GM12878 (cell line): ENCODE measurements around the gene PRSS50. TPM values are rescaled to one million over a fixed set of nuclear protein-coding genes. Genes with fewer than 3 reads are reported as not detected.

Experiments used
- ATAC-seq: fragments of 200-7000 bp; cut with Tn5 transposase; 3 replicates; pipeline ENCODE4 v1.9.1; 2020; ENCODE audit warnings: mild to moderate bottlenecking, moderate library complexity
- BruUV-seq: library from RNA; stranded (reverse); fragments of 400-500 nt; replicated peaks from 2 replicates; lab custom pipeline; 2021; lab: Mats Ljungman, UMichigan
- CTCF ChIA-PET: fragments of 300-600 bp; sonication (Branson Sonifier 250); formaldehyde crosslinking; extraction: SDS; loops from one replicate; lab custom pipeline; 2021; ENCODE audit warnings: inconsistent platforms; lab: Yijun Ruan, JAX
- POLR2A ChIA-PET: fragments of 350-600 bp; formaldehyde crosslinking; extraction: SDS; loops from one replicate; lab custom pipeline; 2021; ENCODE audit warnings: inconsistent platforms; lab: Charles Lee
- RAD21 ChIA-PET: fragments of 300-600 bp; sonication (Branson Sonifier 250); formaldehyde crosslinking; loops from one replicate; lab custom pipeline; 2023; ENCODE audit warnings: antibody characterized with exemption; ENCODE audit not compliant: unreplicated experiment; lab: Charles Lee
- SMC1A ChIA-PET: fragments of 300-600 bp; sonication (Branson Sonifier 250); formaldehyde crosslinking; loops from one replicate; lab custom pipeline; 2023; ENCODE audit not compliant: unreplicated experiment, uncharacterized antibody; lab: Charles Lee
- DNase-seq: peaks from one replicate; pipeline ENCODE4 v3.0.0-alpha.2; 2011; ENCODE audit warnings: low read depth, low spot score
- FAIRE-seq: peaks from 3 replicates; lab custom pipeline; 2011; peaks lifted over from hg19 to GRCh38; lab: Jason Lieb, UNC
- H2AFZ ChIP-seq: 2 replicates; pipeline ENCODE4 v1.6.0; 2011; ENCODE audit warnings: low read depth, low read length, control low read depth; ENCODE audit not compliant: control insufficient read depth
- H3K27ac ChIP-seq: 2 replicates; pipeline ENCODE4 v1.5.1; 2011; ENCODE audit warnings: control low read depth; ENCODE audit not compliant: control insufficient read depth, insufficient read depth
- H3K27me3 ChIP-seq, 2 experiments: replicated peaks in 1 of 2; 2 replicates each; pipeline versions ENCODE4 v1.6.0 to v1.6.1; 2011; ENCODE audit warnings: low read length in 1 of 2; ENCODE audit not compliant: control insufficient read depth in 2 of 2, insufficient read depth in 2 of 2
- H3K36me3 ChIP-seq, 2 experiments: 2 replicates each; pipeline ENCODE4 v1.5.1; 2011; ENCODE audit warnings: low read length in 1 of 2; ENCODE audit not compliant: control insufficient read depth in 2 of 2, insufficient read depth in 2 of 2
- H3K4me1 ChIP-seq: 2 replicates; pipeline ENCODE4 v1.6.1; 2011; ENCODE audit warnings: mild to moderate bottlenecking, low read length, moderate library complexity, mixed read lengths; ENCODE audit not compliant: control insufficient read depth, insufficient read depth
- H3K4me2 ChIP-seq: 2 replicates; pipeline ENCODE4 v1.6.0; 2011; ENCODE audit warnings: control low read depth; ENCODE audit not compliant: control insufficient read depth, insufficient read depth
- H3K4me3 ChIP-seq: fragments of 200-600 bp; sonication (generic); 2 replicates; pipeline ENCODE4 v1.5.1; 2016
- H3K79me2 ChIP-seq: 2 replicates; pipeline ENCODE4 v1.6.0; 2011; ENCODE audit warnings: low read length; ENCODE audit not compliant: control insufficient read depth, insufficient read depth
- H3K9ac ChIP-seq: 2 replicates; pipeline ENCODE4 v1.8.0; 2011; ENCODE audit warnings: low read length, control low read depth, mixed read lengths; ENCODE audit not compliant: control insufficient read depth, insufficient read depth
- H3K9me3 ChIP-seq: replicated peaks from 3 replicates; pipeline ENCODE4 v1.5.1; 2011; ENCODE audit warnings: mild to moderate bottlenecking, low read length; ENCODE audit not compliant: control insufficient read depth, insufficient read depth
- H4K20me1 ChIP-seq: 2 replicates; pipeline ENCODE4 v1.6.0; 2011; ENCODE audit not compliant: control insufficient read depth, insufficient read depth
- ASH2L ChIP-seq: fragments of 300-600, 200-600 bp; sonication (generic); IDR thresholded peaks from 2 replicates; pipeline ENCODE4 v1.6.1; 2017; ENCODE audit warnings: low read depth, mild to moderate bottlenecking, borderline replicate concordance
- BHLHE40 ChIP-seq, 2 experiments: fragments of 450-650 bp in 1 of 2; IDR thresholded peaks; 2 replicates each; pipeline ENCODE4 v1.6.1; 2011 to 2017; ENCODE audit warnings: low read depth in 2 of 2, borderline replicate concordance in 1 of 2, improper control_type of control experiment in 1 of 2, low read length in 1 of 2, mild to moderate bottlenecking in 1 of 2
- CHD2 ChIP-seq: IDR thresholded peaks from 2 replicates; pipeline ENCODE4 v1.6.1; 2011; ENCODE audit warnings: low read depth, low read length, improper control_type of control experiment, borderline replicate concordance
- CREB1 ChIP-seq: IDR thresholded peaks from 2 replicates; pipeline ENCODE4 v1.6.1; 2012; ENCODE audit warnings: low read depth, mild to moderate bottlenecking, inconsistent platforms
- FOS ChIP-seq: IDR thresholded peaks from 3 replicates; pipeline ENCODE4 v1.6.1; 2011; ENCODE audit warnings: borderline replicate concordance; ENCODE audit not compliant: insufficient read length; ENCODE audit errors: extremely low read depth
- GATAD2B ChIP-seq: fragments of 450-650 bp; conservative IDR thresholded peaks from 2 replicates; pipeline ENCODE4 v1.6.1; 2017; ENCODE audit warnings: low read depth, mild to moderate bottlenecking, moderate library complexity
- IKZF1 ChIP-seq: fragments of 450-650 bp; conservative IDR thresholded peaks from 2 replicates; pipeline ENCODE4 v1.6.1; 2017; ENCODE audit warnings: antibody characterized with exemption, mild to moderate bottlenecking
- KDM1A ChIP-seq: fragments of 200-600 bp; sonication (generic); IDR thresholded peaks from 2 replicates; pipeline ENCODE4 v1.6.1; 2016; ENCODE audit warnings: borderline replicate concordance
- MEF2A ChIP-seq: IDR thresholded peaks from 2 replicates; pipeline ENCODE4 v1.6.1; 2011; ENCODE audit warnings: low read depth, mild to moderate bottlenecking, low read length, moderate library complexity; ENCODE audit not compliant: insufficient read depth
- MXI1 ChIP-seq: fragments of 150-350 bp; IDR thresholded peaks from 2 replicates; pipeline ENCODE4 v1.6.1; 2011; ENCODE audit warnings: low read depth, mild to moderate bottlenecking, inconsistent platforms, low read length, improper control_type of control experiment
- MYC ChIP-seq: IDR thresholded peaks from 2 replicates; pipeline ENCODE4 v1.6.1; 2011; ENCODE audit warnings: mild to moderate bottlenecking, low read length, moderate library complexity, inconsistent platforms; ENCODE audit not compliant: insufficient read depth, insufficient replicate concordance, insufficient read length, severe bottlenecking
- NBN ChIP-seq: fragments of 450-650 bp; IDR thresholded peaks from 2 replicates; pipeline ENCODE4 v1.6.1; 2016
- NR2C2 ChIP-seq: IDR thresholded peaks from 2 replicates; pipeline ENCODE4 v1.6.1; 2011; ENCODE audit warnings: borderline replicate concordance, low read depth; ENCODE audit not compliant: control insufficient read depth, insufficient read length
- PAX8 ChIP-seq: fragments of 450-650 bp; IDR thresholded peaks from 2 replicates; pipeline ENCODE4 v1.6.1; 2017; ENCODE audit warnings: mild to moderate bottlenecking, moderate library complexity
- RAD21 ChIP-seq: IDR thresholded peaks from 2 replicates; pipeline ENCODE4 v1.6.1; 2011; ENCODE audit warnings: mild to moderate bottlenecking, low read depth, low read length, moderate library complexity; ENCODE audit not compliant: insufficient read depth
- ZNF622 ChIP-seq: fragments of 450-650 bp; IDR thresholded peaks from 2 replicates; pipeline ENCODE4 v1.6.1; 2017; ENCODE audit warnings: mild to moderate bottlenecking, inconsistent platforms
- WGBS: methylation state at CpG from one replicate; pipeline ENCODE4 v1.1.6; 2016; ENCODE audit warnings: low lambda C conversion rate; ENCODE audit not compliant: insufficient replicate concordance, insufficient coverage; ENCODE audit errors: missing lambda C conversion rate; 5-methylcytosine and 5-hydroxymethylcytosine counted together
- in situ Hi-C: fragments of 300-500 bp; cut with MboI; formaldehyde crosslinking; loops from 9 replicates; pipeline ENCODE4 v1.14.3; 2018; ENCODE audit warnings: mixed read lengths
- intact Hi-C: fragments of 100-400 bp; cut with micrococcal nuclease; formaldehyde crosslinking; loops from one replicate; pipeline ENCODE4 v1.14.2; 2022; ENCODE audit not compliant: unreplicated experiment
- polyA plus RNA-seq, 11 experiments: library from polyadenylated mRNA; depleted of rRNA in 4 of 11; unstranded in 6 of 11; stranded (reverse) in 5 of 11; fragments of >200 nt; fragmentation: Nextera tagmentation in 4 of 11; fragmentation: Illumina TruSeq in 1 of 11; extraction: Ambion mirVana in 4 of 11; extraction: Trizol in 1 of 11; gene quantifications; 1 replicate in 1 of 11; 2 replicates in 10 of 11; pipeline versions ENCODE4 v1.2.1 to v1.2.3, GENCODE V29; 2011 to 2016; ENCODE audit warnings: inconsistent platforms in 2 of 11, missing spikeins in 2 of 11, low read depth in 1 of 11
- total RNA-seq, 4 experiments: library from RNA; depleted of rRNA in 3 of 4; stranded (reverse); fragments of >200 nt in 3 of 4; fragmentation: Illumina TruSeq in 1 of 4; extraction: Trizol in 1 of 4; gene quantifications; 2 replicates each; pipeline versions ENCODE4 v1.2.1 to v1.2.3, GENCODE V29; 2013 to 2021
- TF ChIP-seq, protein P1 (sequence below): fragments of 450-650 bp; formaldehyde crosslinking; IDR thresholded peaks from 2 replicates; pipeline ENCODE4 v1.5.0; 2022; ENCODE audit warnings: mild to moderate bottlenecking, missing genetic modification characterization
- TF ChIP-seq, protein P2 (sequence below): fragments of 450-650 bp; IDR thresholded peaks from 2 replicates; pipeline ENCODE4 v1.6.1; 2014; ENCODE audit warnings: mild to moderate bottlenecking
- TF ChIP-seq, protein P3 (sequence below): fragments of 150-350 bp; IDR thresholded peaks from 2 replicates; pipeline ENCODE4 v1.6.1; 2014; ENCODE audit warnings: mild to moderate bottlenecking, low read depth, low read length

PRSS50 gene
- total and polyA plus RNA-seq, 10 of the 15 experiments (the other 5 are each of a cell fraction or from before 2014, with no cell fraction given): 0.05 TPM; not detected in 9

DNA sequence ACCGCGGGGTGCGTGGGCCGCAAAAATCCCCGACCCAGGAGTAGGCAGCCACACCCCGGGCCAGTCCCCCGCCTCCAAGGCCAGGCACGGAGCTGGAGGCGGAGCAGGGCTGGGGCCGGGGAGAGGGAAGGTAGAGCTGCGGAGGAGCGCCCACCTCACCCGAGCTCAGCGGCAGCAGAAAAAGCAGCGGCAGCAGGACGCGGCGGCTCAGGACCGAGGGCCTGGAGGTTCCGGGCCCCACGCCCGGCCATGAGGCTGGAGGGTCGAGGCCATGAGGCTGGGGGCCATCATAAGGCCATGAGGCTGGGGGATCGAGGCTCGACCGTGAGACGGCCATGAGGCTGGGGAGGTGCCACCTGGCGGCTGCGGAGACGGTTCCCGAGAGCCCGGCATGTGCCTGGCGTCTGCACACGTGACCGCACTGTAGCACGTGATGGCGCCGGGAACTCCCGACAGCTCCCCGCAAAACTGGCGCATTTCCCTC, 32.9 kb upstream of the PRSS50 start:
- in situ Hi-C loops: no loop called here
- 74% methylated on average over 36 of the region's 41 CpGs for WGBS
- BruUV-seq: no TSS peak

More for the DNA sequence above, 32.9 kb upstream of the PRSS50 start:
- FAIRE-seq (no peak), DNase-seq (no peak), ATAC-seq (no peak)
- H3K27me3 ChIP-seq: no peaks in the 10 kb centered on the region
- no peak overlapping the region for H3K4me3 ChIP-seq
- SMC1A ChIA-PET: no interaction called here
- no peaks in the 10 kb centered on the region for H3K36me3 ChIP-seq
- POLR2A ChIA-PET: interaction anchor here (0.6 kb wide), 1 partner anchor 167 kb away, joined by 4 read pairs; no protein-coding TSS in a partner anchor
- intact Hi-C loops: no loop called here
- H3K9ac ChIP-seq: no peak overlapping the region
- no peak overlapping the region for H2AFZ ChIP-seq
- TF ChIP-seq, protein P1, sequence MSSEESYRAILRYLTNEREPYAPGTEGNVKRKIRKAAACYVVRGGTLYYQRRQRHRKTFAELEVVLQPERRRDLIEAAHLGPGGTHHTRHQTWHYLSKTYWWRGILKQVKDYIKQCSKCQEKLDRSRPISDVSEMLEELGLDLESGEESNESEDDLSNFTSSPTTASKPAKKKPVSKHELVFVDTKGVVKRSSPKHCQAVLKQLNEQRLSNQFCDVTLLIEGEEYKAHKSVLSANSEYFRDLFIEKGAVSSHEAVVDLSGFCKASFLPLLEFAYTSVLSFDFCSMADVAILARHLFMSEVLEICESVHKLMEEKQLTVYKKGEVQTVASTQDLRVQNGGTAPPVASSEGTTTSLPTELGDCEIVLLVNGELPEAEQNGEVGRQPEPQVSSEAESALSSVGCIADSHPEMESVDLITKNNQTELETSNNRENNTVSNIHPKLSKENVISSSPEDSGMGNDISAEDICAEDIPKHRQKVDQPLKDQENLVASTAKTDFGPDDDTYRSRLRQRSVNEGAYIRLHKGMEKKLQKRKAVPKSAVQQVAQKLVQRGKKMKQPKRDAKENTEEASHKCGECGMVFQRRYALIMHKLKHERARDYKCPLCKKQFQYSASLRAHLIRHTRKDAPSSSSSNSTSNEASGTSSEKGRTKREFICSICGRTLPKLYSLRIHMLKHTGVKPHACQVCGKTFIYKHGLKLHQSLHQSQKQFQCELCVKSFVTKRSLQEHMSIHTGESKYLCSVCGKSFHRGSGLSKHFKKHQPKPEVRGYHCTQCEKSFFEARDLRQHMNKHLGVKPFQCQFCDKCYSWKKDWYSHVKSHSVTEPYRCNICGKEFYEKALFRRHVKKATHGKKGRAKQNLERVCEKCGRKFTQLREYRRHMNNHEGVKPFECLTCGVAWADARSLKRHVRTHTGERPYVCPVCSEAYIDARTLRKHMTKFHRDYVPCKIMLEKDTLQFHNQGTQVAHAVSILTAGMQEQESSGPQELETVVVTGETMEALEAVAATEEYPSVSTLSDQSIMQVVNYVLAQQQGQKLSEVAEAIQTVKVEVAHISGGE (CRISPR knock-in tag): no peak
- no peak for TF ChIP-seq NBN
- TF ChIP-seq MYC: no peak
- no peak for TF ChIP-seq BHLHE40 (IDR thresholded peaks at IDR 0.05; ENCODE audit: borderline replicate concordance in 1 of 2, low read depth in 2 of 2, low read length in 1 of 2)
- TF ChIP-seq MEF2A: no peak
- no peak for TF ChIP-seq MXI1
- TF ChIP-seq PAX8: no peak
- no peak for TF ChIP-seq RAD21
- TF ChIP-seq, protein P2, sequence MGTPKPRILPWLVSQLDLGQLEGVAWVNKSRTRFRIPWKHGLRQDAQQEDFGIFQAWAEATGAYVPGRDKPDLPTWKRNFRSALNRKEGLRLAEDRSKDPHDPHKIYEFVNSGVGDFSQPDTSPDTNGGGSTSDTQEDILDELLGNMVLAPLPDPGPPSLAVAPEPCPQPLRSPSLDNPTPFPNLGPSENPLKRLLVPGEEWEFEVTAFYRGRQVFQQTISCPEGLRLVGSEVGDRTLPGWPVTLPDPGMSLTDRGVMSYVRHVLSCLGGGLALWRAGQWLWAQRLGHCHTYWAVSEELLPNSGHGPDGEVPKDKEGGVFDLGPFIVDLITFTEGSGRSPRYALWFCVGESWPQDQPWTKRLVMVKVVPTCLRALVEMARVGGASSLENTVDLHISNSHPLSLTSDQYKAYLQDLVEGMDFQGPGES: no peak
- TF ChIP-seq KDM1A: no peak
- TF ChIP-seq ZNF622: no peak
- TF ChIP-seq CHD2: no peak
- TF ChIP-seq, protein P3, sequence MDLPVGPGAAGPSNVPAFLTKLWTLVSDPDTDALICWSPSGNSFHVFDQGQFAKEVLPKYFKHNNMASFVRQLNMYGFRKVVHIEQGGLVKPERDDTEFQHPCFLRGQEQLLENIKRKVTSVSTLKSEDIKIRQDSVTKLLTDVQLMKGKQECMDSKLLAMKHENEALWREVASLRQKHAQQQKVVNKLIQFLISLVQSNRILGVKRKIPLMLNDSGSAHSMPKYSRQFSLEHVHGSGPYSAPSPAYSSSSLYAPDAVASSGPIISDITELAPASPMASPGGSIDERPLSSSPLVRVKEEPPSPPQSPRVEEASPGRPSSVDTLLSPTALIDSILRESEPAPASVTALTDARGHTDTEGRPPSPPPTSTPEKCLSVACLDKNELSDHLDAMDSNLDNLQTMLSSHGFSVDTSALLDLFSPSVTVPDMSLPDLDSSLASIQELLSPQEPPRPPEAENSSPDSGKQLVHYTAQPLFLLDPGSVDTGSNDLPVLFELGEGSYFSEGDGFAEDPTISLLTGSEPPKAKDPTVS: no peak
- TF ChIP-seq NR2C2: no peak
- TF ChIP-seq IKZF1: no peak
- no peak for TF ChIP-seq FOS
- TF ChIP-seq CREB1: no peak
- TF ChIP-seq ASH2L: no peak
- no peak for TF ChIP-seq GATAD2B
- H3K79me2 ChIP-seq: no peaks in the 10 kb centered on the region
- H3K4me2 ChIP-seq: no peak overlapping the region
- no peak overlapping the region for H3K27ac ChIP-seq
- CTCF ChIA-PET: no interaction called here
- peaks cover 8% of the 10 kb centered on the region for H3K4me1 ChIP-seq
- H3K9me3 ChIP-seq: no peaks in the 10 kb centered on the region
- RAD21 ChIA-PET: no interaction called here
- no peaks in the 10 kb centered on the region for H4K20me1 ChIP-seq
